ENCODE measurements around the gene NOTCH4. TPM values are rescaled to one million over a fixed set of nuclear protein-coding genes. Genes with fewer than 3 reads are reported as not detected.

The NOTCH4 gene
- polyA plus RNA-seq, 1 donor from 2014 or later = 4.9 TPM

DNA sequence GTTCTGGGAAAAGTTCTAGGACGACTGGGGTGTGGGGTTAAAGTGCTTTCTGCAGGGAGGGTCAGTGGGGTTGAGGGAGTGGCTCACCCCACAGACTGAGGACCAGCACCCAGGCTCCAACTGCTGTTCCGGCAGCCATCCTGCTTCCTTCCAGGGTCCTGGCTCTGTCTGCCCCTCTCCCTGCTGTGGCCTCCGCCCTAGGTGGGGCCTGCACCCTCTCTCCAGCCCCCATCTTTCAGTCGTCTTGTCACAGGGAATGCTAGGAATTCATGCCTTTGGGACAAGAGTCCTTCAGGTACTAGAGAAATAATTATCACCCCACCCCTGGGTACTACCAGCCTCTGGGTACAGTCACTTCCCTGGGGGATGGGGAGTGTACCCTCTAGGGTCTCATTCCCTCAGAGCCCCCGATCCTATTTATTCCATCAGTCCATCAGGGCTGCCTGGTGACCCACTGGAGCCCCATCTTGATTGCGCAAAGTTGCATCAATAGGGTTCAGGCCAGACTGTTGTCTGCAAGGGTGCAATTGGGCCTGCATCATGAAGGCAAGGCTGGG, 39.7 kb downstream of the NOTCH4 start, which contains the start of gene AGER:
Gene AGER (minus strand): TSS at position 170 of the 557 bp plus-strand sequence. CDS start 31 bp downstream, at position 139.
- H3K4me3 Mint-ChIP-seq = peak within 1 kb of the TSS in 1 of 4 donors; percentile 74
- H3K36me3 Mint-ChIP-seq = peaks cover 5% of the 10 kb centered on the region
- no peaks in the 10 kb centered on the region for H3K9me3 Mint-ChIP-seq
- H3K27ac Mint-ChIP-seq = peak within 1 kb of the TSS in 1 of 3 donors; percentile 85
- peaks cover 24 to 38% (median 37%) of the 10 kb centered on the region in 3 donors for H3K4me1 Mint-ChIP-seq
- no peaks in the 10 kb centered on the region for H3K27me3 Mint-ChIP-seq

- peak overlapping the region in 1 of 4 donors; percentile 74 for H3K4me3 Mint-ChIP-seq
- H3K4me1 Mint-ChIP-seq = peaks cover 18 to 38% (median 37%) of the 10 kb centered on the region in 3 donors
- no peaks in the 10 kb centered on the region for H3K9me3 Mint-ChIP-seq
- peaks cover 5% of the 10 kb centered on the region for H3K36me3 Mint-ChIP-seq
- H3K27me3 Mint-ChIP-seq = no peaks in the 10 kb centered on the region
- H3K27ac Mint-ChIP-seq = peak overlapping the region in 1 of 3 donors; percentile 85
These were observed 40.3 kb downstream of the NOTCH4 start for GRCh38 chr6:32183483-32184083.

DNA sequence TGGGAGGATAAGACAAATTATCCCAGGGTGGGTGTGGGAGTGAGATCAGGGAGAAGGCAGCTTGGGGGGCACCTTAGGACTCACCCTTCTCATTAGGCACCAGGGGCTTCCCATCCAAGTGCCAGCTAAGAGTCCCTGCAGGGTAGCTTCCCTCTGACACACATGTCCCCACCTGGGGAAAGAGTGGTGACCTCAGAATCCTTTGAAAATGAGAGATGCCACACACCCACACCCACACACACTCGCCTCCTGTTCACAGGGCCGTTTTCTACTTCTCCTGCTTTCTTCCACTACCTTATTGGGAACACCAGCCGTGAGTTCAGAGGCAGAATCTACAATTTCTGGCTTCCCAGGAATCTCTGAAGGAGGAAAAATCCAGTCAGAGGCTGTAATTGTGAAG, 40.8 kb downstream of the NOTCH4 start:
- Mint-ChIP-seq H3K4me1 (peaks cover 15 to 38% (median 35%) of the 10 kb centered on the region in 3 donors), H3K4me3 (no peak overlapping the region), H3K27ac (no peak overlapping the region), H3K27me3 (no peaks in the 10 kb centered on the region), H3K9me3 (no peaks in the 10 kb centered on the region), H3K36me3 (peaks cover 5% of the 10 kb centered on the region)

DNA sequence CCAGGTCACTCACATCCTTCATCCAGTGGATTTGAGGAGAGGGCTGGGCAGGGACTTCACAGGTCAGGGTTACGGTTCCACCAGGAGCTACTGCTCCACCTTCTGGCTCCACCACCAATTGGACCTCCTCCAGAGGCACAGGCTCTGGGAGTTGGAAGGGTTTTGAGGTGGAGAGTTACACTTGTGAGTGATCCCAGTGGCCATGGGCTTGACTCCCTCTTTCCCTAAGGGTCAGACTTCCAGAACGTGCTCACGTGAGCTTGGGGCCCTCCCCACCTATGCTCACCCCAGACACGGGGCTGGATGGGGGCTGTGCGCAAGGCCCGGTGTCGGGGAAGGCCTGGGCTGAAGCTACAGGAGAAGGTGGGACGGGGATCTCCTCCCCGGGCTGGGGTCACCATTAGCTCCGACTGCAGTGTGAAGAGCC, 41.3 kb downstream of the NOTCH4 start:
- no peaks in the 10 kb centered on the region for H3K9me3 Mint-ChIP-seq
- H3K4me3 Mint-ChIP-seq = no peak overlapping the region
- H3K4me1 Mint-ChIP-seq = peaks cover 17 to 37% (median 35%) of the 10 kb centered on the region in 3 donors
- H3K27ac Mint-ChIP-seq = no peak overlapping the region
- H3K27me3 Mint-ChIP-seq = no peaks in the 10 kb centered on the region
- peaks cover 5% of the 10 kb centered on the region for H3K36me3 Mint-ChIP-seq

DNA sequence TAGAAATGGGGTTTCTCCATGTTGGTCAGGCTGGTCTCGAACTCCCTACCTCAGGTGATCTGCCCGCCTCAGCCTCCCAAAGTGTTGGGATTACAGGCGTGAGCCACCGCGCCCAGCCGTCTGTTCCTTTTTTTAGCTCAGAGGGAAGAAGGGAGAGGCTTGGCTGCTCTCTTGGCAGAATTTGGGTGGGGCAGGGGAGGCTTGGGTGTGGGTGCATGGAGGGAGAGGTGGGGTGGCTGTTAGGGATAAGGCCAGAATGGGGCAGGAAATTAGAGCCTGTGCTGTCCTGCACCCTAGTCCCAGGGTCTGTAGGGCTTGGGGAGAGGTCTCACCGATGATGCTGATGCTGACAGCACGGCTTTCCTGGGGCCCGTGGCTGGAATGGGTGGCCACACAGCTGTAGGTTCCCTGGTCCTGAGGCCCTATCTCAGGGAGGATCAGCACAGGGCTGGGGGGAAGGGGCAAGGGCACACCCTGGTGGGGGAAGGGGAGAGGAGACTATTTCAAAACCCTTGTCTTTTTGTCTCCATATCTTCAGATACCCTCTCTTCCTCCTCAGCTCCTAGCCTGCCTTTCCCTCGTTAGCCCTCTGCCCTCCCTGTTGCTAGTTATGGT, 41.8 kb downstream of the NOTCH4 start:
- Mint-ChIP-seq H3K27me3 (no peaks in the 10 kb centered on the region), H3K4me3 (no peak overlapping the region), H3K4me1 (peaks cover 23 to 35% (median 32%) of the 10 kb centered on the region in 3 donors), H3K27ac (no peak overlapping the region), H3K9me3 (no peaks in the 10 kb centered on the region), H3K36me3 (peaks cover 5% of the 10 kb centered on the region)

DNA sequence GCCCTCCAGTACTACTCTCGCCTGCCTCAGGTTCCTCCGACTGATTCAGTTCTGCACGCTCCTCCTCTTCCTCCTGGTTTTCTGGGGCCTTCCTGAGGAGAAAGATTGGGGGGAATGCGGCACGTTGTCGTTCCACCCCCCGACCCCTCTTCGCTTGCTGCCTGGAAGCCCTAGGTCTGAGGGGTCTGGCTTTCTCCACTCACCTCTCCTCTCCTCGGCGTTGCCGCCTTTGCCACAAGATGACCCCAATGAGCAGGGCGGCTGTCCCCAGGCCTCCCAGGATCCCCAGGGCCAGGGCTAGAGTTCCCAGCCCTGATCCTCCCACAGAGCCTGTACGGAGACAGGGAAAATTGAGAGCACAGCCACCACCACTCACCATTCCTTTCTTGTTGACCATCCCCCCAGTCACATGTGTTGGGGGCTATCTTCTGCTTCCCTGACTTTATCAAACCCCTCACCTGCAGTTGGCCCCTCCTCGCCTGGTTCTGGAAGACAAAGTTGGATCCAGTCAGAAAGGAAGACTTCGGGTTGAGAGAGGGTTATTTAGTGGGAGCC, 42.6 kb downstream of the NOTCH4 start:
- no peak overlapping the region for H3K4me3 Mint-ChIP-seq
- H3K36me3 Mint-ChIP-seq = peaks cover 5% of the 10 kb centered on the region
- H3K4me1 Mint-ChIP-seq = peaks cover 22 to 37% (median 33%) of the 10 kb centered on the region in 3 donors
- H3K27ac Mint-ChIP-seq = no peak overlapping the region
- H3K27me3 Mint-ChIP-seq = no peaks in the 10 kb centered on the region
- no peaks in the 10 kb centered on the region for H3K9me3 Mint-ChIP-seq

DNA sequence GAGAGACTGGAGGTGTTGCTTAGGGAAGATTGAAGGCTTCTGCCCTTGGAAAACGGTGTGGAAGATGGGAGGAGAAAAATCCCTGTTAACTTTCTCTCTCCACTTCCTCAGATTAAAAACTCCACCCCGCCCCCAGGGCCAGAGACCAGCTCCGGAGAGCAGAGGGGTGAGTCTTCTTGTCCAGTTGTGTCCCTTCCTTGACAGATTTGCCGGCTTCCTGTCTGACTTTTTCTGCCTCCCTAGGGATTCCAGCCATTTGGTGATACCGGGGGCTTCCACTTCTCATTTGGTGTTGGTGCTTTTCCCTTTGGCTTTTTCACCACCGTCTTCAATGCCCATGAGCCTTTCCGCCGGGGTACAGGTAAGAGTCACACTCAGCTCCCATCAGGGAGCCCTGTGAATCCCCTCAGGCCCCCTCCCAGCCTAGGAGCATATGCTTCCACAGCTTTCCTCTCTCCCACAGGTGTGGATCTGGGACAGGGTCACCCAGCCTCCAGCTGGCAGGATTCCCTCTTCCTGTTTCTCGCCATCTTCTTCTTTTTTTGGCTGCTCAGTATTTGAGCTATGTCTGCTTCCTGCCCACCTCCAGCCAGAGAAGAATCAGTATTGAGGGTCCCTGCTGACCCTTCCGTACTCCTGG, 44.0 kb downstream of the NOTCH4 start:
- H3K9me3 Mint-ChIP-seq = no peaks in the 10 kb centered on the region
- no peaks in the 10 kb centered on the region for H3K27me3 Mint-ChIP-seq
- peak overlapping the region in 3 of 4 donors; percentile 0 to 75 (median 42) for H3K4me3 Mint-ChIP-seq
- peak overlapping the region in 2 of 3 donors; percentile 50 to 54 for H3K27ac Mint-ChIP-seq
- peaks cover 5% of the 10 kb centered on the region for H3K36me3 Mint-ChIP-seq
- peaks cover 17 to 40% (median 29%) of the 10 kb centered on the region in 3 donors for H3K4me1 Mint-ChIP-seq

- Mint-ChIP-seq H3K36me3 (peaks cover 5% of the 10 kb centered on the region), H3K4me1 (peaks cover 22 to 50% (median 31%) of the 10 kb centered on the region in 3 donors), H3K4me3 (peak overlapping the region; percentile 72 to 95 (median 93)), H3K27me3 (no peaks in the 10 kb centered on the region), H3K9me3 (no peaks in the 10 kb centered on the region), H3K27ac (peak overlapping the region; percentile 94 to 99 (median 98))
These were observed 45.1 kb downstream of the NOTCH4 start for GRCh38 chr6:32178547-32179440.

DNA sequence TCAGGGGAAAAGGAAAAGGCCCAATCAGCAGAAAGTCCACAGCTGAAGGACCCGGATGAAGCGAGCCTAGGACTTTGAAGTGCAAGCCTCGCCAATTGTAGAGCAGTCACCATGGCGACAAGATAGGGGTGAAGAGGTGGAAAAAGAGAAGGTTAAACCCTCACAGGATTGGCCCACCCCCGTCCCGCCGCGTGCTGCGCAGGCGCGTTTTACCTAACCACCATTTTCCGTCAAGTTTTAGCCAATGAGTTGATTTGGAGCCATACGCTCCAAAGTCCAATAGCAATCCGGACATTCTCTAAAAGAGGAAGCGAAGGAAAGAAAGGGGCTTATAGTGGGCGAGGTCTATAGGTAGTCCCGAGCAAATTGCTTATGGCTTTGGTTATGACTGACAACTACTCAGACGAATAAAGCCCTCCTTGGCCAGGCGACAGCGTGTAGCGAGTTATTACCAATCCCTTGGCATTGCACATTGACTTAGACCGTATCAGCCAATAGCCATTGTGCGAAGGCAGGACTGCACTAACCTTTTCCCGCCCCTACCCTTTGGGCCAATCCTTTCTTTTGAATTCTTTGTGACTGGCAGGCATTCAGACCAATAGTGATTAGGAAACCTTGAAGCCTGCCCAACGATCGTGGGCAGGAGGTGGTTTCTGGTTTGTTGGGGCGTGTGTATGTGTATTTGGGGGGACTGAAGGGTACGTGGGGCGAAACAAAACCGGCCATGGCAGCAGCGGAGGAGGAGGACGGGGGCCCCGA, 45.9 kb downstream of the NOTCH4 start, which contains the start of gene RNF5:
Gene RNF5 (plus strand): TSS at position 618 of the 759 bp plus-strand sequence. CDS start 107 bp downstream, at position 725.
- H3K27me3 Mint-ChIP-seq = no peaks in the 10 kb centered on the region
- no peaks in the 10 kb centered on the region for H3K9me3 Mint-ChIP-seq
- H3K36me3 Mint-ChIP-seq = peaks cover 5% of the 10 kb centered on the region
- peak within 1 kb of the TSS; percentile 94 to 99 (median 98) for H3K27ac Mint-ChIP-seq
- peak within 1 kb of the TSS; percentile 72 to 95 (median 93) for H3K4me3 Mint-ChIP-seq
- H3K4me1 Mint-ChIP-seq = peaks cover 22 to 54% (median 31%) of the 10 kb centered on the region in 3 donors

DNA sequence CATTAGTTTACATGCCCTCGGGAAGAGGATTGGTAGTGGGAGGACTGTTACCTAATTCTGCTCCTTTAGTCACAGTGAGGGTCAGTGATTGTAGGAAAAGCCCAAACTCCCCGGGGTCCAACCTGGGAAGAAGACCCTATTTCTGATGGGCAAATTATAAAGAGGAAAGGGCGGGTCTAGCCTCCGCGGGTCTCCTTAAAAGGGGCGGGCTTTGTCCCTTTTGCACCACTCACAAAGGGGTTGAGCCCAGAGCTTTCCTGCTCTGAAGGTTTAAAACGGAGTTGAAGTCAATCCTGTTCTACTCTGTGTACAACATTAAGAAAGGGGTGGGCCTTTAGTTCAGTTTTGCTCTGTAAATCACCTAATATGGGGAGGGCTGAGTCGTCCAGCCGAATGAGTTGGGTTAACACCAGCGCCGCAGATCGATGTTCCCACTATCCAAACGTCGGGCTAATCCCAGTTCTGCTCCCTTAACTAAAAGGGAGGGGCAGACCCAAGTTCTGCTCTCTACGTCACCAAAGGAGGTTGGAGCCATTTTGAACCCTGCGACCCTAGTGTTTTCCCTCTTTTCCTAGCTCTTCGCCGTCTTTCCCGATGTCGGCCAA, 46.6 kb downstream of the NOTCH4 start:
- Mint-ChIP-seq H3K9me3 (no peaks in the 10 kb centered on the region), H3K27ac (peak overlapping the region; percentile 94 to 99 (median 98)), H3K4me1 (peaks cover 22 to 56% (median 30%) of the 10 kb centered on the region in 3 donors), H3K36me3 (peaks cover 5% of the 10 kb centered on the region), H3K4me3 (peak overlapping the region; percentile 72 to 95 (median 93)), H3K27me3 (no peaks in the 10 kb centered on the region)

GRCh38 chr6:32176476-32177182, 47.2 kb downstream of the NOTCH4 start:
- peak overlapping the region; percentile 72 to 95 (median 93) for H3K4me3 Mint-ChIP-seq
- peaks cover 22 to 56% (median 30%) of the 10 kb centered on the region in 3 donors for H3K4me1 Mint-ChIP-seq
- H3K27ac Mint-ChIP-seq = peak overlapping the region; percentile 94 to 99 (median 98)
- no peaks in the 10 kb centered on the region for H3K27me3 Mint-ChIP-seq
- H3K36me3 Mint-ChIP-seq = peaks cover 5% of the 10 kb centered on the region
- no peaks in the 10 kb centered on the region for H3K9me3 Mint-ChIP-seq

- H3K4me1 Mint-ChIP-seq = peaks cover 22 to 56% (median 30%) of the 10 kb centered on the region in 3 donors
- peak within 1 kb of the TSS; percentile 72 to 95 (median 89) for H3K4me3 Mint-ChIP-seq
- no peaks in the 10 kb centered on the region for H3K27me3 Mint-ChIP-seq
- no peaks in the 10 kb centered on the region for H3K9me3 Mint-ChIP-seq
- H3K36me3 Mint-ChIP-seq = peaks cover 5% of the 10 kb centered on the region
- peak within 1 kb of the TSS; percentile 94 to 99 (median 98) for H3K27ac Mint-ChIP-seq
These were observed 48.0 kb downstream of the NOTCH4 start, which contains the start of gene AGPAT1 for GRCh38 chr6:32175711-32176475. AGPAT1 (minus strand) TSS chr6:32176084; CDS start chr6:32171496, 4,588 bp downstream.
